Measurements from ENCODE around the gene GABRE. TPM values are rescaled to one million over a fixed set of nuclear protein-coding genes. Genes with fewer than 3 reads are reported as not detected.

The GABRE gene
- polyA plus RNA-seq, 1 donor from 2014 or later = 0.10 TPM

DNA sequence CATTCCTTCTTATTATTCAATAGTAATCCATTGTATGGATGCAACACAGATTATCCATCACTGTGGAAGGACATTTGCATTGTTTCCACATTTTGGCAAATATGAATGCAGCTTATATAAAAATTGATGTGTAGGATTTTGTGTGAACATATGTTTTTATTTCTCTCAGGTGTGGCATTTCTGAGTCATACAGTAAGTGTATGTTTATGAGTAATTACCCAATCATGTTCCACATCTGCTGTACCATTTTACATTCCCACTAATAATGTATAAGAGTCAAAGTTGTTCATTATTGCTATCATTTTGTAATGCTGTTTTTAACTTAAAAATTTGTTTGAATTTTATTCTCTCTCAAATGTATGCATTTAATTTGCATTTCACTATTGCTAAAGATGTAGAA, 36.3 kb downstream of the GABRE start:
- Histone ChIP-seq H3K9me2 (ENCODE audit: insufficient read depth, low read length) (no peaks in the 10 kb centered on the region), H4K20me1 (ENCODE audit: insufficient read depth) (no peaks in the 10 kb centered on the region), H2AFZ (ENCODE audit: low read depth, low read length) (no peak overlapping the region), H3K9ac (ENCODE audit: low read length) (no peak overlapping the region), H3K27me3 (ENCODE audit: insufficient read depth, low read depth, low read length) (no peaks in the 10 kb centered on the region), H3K27ac (ENCODE audit: low read length) (no peak overlapping the region), H3F3A (ENCODE audit: insufficient read depth, low read length, poor library complexity, severe bottlenecking) (no peaks in the 10 kb centered on the region), H3K36me3 (ENCODE audit: insufficient read depth, low read length) (no peaks in the 10 kb centered on the region), H3K79me2 (replicated peaks; ENCODE audit: insufficient read depth, low read length) (no peaks in the 10 kb centered on the region), H3K4me2 (ENCODE audit: low read length) (no peak overlapping the region), H3K9me3 (ENCODE audit: low read length) (no peaks in the 10 kb centered on the region), H3K4me3 (ENCODE audit: low read length) (no peak overlapping the region)
- no peak for TF ChIP-seq EZH2 (IDR thresholded peaks at IDR 0.05; ENCODE audit: borderline replicate concordance, insufficient read depth, low read length, poor library complexity, severe bottlenecking)
- TF ChIP-seq REST (IDR thresholded peaks at IDR 0.05; ENCODE audit: borderline replicate concordance) = no peak
- TF ChIP-seq, protein P1, sequence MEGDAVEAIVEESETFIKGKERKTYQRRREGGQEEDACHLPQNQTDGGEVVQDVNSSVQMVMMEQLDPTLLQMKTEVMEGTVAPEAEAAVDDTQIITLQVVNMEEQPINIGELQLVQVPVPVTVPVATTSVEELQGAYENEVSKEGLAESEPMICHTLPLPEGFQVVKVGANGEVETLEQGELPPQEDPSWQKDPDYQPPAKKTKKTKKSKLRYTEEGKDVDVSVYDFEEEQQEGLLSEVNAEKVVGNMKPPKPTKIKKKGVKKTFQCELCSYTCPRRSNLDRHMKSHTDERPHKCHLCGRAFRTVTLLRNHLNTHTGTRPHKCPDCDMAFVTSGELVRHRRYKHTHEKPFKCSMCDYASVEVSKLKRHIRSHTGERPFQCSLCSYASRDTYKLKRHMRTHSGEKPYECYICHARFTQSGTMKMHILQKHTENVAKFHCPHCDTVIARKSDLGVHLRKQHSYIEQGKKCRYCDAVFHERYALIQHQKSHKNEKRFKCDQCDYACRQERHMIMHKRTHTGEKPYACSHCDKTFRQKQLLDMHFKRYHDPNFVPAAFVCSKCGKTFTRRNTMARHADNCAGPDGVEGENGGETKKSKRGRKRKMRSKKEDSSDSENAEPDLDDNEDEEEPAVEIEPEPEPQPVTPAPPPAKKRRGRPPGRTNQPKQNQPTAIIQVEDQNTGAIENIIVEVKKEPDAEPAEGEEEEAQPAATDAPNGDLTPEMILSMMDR (IDR thresholded peaks at IDR 0.05; ENCODE audit: poor library complexity, severe bottlenecking) = no peak
- no peak for TF ChIP-seq SMC3 (conservative IDR thresholded peaks at IDR 0.05; ENCODE audit: poor library complexity)
- TF ChIP-seq TAF1 (IDR thresholded peaks at IDR 0.05; ENCODE audit: low read depth) = no peak
- TF ChIP-seq POLR2AphosphoS5 (IDR thresholded peaks at IDR 0.05) = no peak
- no peak for TF ChIP-seq MXI1 (conservative IDR thresholded peaks at IDR 0.05; ENCODE audit: poor library complexity, severe bottlenecking)
- no peak for TF ChIP-seq RAD21 (conservative IDR thresholded peaks at IDR 0.05)
- TF ChIP-seq EP300 (conservative IDR thresholded peaks at IDR 0.05; ENCODE audit: poor library complexity, severe bottlenecking) = no peak

DNA sequence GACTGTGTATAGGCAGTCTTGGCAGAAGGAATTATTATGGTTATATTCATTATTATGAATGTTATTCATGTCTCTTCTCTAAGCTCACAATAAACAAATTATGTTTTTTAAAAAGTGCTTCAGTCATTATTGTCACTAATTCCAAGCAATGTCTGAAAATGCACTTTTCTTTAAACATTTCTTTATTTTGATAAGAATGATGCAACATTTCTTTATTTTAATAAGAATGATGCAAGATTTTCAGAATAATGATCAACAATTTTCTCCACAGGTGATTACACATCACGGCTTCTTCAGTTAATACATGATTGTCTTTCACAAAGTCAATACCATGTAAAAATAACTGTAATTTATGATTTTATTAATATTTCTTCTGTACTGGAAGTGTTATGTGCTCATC, 39.1 kb downstream of the GABRE start:
- Histone ChIP-seq H3F3A (ENCODE audit: insufficient read depth, low read length, poor library complexity, severe bottlenecking) (no peaks in the 10 kb centered on the region), H3K9me3 (ENCODE audit: low read length) (no peaks in the 10 kb centered on the region), H3K79me2 (replicated peaks; ENCODE audit: insufficient read depth, low read length) (no peaks in the 10 kb centered on the region), H3K27ac (ENCODE audit: low read length) (no peak overlapping the region), H2AFZ (ENCODE audit: low read depth, low read length) (no peak overlapping the region), H4K20me1 (ENCODE audit: insufficient read depth) (no peaks in the 10 kb centered on the region), H3K4me2 (ENCODE audit: low read length) (no peak overlapping the region), H3K4me3 (ENCODE audit: low read length) (no peak overlapping the region), H3K9me2 (ENCODE audit: insufficient read depth, low read length) (no peaks in the 10 kb centered on the region), H3K9ac (ENCODE audit: low read length) (no peak overlapping the region), H3K27me3 (ENCODE audit: insufficient read depth, low read depth, low read length) (no peaks in the 10 kb centered on the region), H3K36me3 (ENCODE audit: insufficient read depth, low read length) (no peaks in the 10 kb centered on the region)
- no peak for TF ChIP-seq MXI1 (conservative IDR thresholded peaks at IDR 0.05; ENCODE audit: poor library complexity, severe bottlenecking)
- no peak for TF ChIP-seq RAD21 (conservative IDR thresholded peaks at IDR 0.05)
- no peak for TF ChIP-seq POLR2AphosphoS5 (IDR thresholded peaks at IDR 0.05)
- TF ChIP-seq REST (IDR thresholded peaks at IDR 0.05; ENCODE audit: borderline replicate concordance) = no peak
- no peak for TF ChIP-seq EP300 (conservative IDR thresholded peaks at IDR 0.05; ENCODE audit: poor library complexity, severe bottlenecking)
- no peak for TF ChIP-seq EZH2 (IDR thresholded peaks at IDR 0.05; ENCODE audit: borderline replicate concordance, insufficient read depth, low read length, poor library complexity, severe bottlenecking)
- no peak for TF ChIP-seq TAF1 (IDR thresholded peaks at IDR 0.05; ENCODE audit: low read depth)
- TF ChIP-seq, protein P1 (IDR thresholded peaks at IDR 0.05; ENCODE audit: poor library complexity, severe bottlenecking) = no peak
- no peak for TF ChIP-seq SMC3 (conservative IDR thresholded peaks at IDR 0.05; ENCODE audit: poor library complexity)

Data from neural cell (in vitro differentiated cells).